Measurements from ENCODE around the gene GNG10.
"Not testable (repeated sequence)": the region's sequence is repeated elsewhere in the genome, so short reads cannot be mapped to it uniquely, and the experiment has no call there.

DNA sequence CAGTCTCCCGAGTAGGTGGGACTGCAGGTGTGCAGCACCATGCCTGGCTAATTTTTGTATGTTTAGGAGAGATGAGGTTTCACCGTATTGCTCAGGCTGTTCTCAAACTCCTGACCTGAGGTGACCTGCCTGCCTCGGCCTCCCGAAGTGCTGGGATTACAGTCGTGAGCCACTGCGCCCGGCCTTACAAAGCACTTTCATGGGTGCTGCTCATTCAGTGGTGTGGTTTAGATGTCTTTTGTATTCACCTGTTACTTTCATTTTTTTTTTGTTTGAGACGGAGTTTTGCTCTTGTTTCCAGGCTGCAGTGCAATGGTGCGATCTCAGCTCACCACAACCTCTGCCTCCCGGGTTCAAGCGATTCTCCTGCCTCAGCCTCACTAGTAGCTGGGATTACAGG, 7.2 kb downstream of the GNG10 start:
- TF ChIP-seq, protein P1, sequence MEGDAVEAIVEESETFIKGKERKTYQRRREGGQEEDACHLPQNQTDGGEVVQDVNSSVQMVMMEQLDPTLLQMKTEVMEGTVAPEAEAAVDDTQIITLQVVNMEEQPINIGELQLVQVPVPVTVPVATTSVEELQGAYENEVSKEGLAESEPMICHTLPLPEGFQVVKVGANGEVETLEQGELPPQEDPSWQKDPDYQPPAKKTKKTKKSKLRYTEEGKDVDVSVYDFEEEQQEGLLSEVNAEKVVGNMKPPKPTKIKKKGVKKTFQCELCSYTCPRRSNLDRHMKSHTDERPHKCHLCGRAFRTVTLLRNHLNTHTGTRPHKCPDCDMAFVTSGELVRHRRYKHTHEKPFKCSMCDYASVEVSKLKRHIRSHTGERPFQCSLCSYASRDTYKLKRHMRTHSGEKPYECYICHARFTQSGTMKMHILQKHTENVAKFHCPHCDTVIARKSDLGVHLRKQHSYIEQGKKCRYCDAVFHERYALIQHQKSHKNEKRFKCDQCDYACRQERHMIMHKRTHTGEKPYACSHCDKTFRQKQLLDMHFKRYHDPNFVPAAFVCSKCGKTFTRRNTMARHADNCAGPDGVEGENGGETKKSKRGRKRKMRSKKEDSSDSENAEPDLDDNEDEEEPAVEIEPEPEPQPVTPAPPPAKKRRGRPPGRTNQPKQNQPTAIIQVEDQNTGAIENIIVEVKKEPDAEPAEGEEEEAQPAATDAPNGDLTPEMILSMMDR (conservative IDR thresholded peaks at IDR 0.05 in 1 of 2, IDR thresholded peaks at IDR 0.05 in 1 of 2; ENCODE audit: low read depth in 1 of 2, low read length in 2 of 2) = not testable (repeated sequence)
- not testable (repeated sequence) for TF ChIP-seq EZH2 (IDR thresholded peaks at IDR 0.05; ENCODE audit: low read length, missing control alignments)
